ENCODE measurements around the gene KIAA1549.

The KIAA1549 gene

DNA sequence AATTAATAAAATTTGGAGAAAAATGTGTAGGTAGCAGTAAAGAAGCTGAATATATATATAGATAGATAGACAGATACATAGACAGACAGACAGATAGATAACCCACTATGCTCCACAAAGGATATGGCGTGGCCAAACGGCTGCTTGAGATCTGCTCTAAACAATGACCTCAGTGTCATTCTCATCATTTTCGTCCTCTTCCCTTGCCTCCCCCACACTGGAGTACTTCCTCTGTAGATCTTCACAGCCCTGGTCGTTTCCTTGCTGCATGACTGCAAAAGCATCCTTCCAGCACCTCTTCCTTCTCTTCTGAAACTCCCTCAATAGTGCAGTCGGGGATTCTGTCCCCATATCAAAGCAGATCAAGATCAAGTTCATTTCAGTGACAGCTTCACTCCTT lies 147.6 kb downstream of the KIAA1549 start:
- H4K20me1 ChIP-seq (ENCODE audit: low read depth, low read length): no peaks in the 10 kb centered on the region
- no peak overlapping the region for H3K4me2 ChIP-seq (ENCODE audit: low read depth, low read length, poor library complexity, severe bottlenecking)
- no peak overlapping the region for H3K9ac ChIP-seq (ENCODE audit: low read length)
- TF ChIP-seq EZH2phosphoT487 (conservative IDR thresholded peaks at IDR 0.05; ENCODE audit: low read length) (no peak), CTCF (IDR thresholded peaks at IDR 0.05; ENCODE audit: insufficient read depth, low read length, poor library complexity, severe bottlenecking) (no peak)
- H3K4me3 ChIP-seq (ENCODE audit: insufficient read depth, low read length, poor library complexity, severe bottlenecking): no peak overlapping the region
- H3K9me2 ChIP-seq (replicated peaks; ENCODE audit: insufficient read depth, low read length): no peaks in the 10 kb centered on the region
- H3K36me3 ChIP-seq (ENCODE audit: low read length): no peaks in the 10 kb centered on the region
- H3F3A ChIP-seq (ENCODE audit: insufficient read depth): no peaks in the 10 kb centered on the region
- H3K27me3 ChIP-seq (ENCODE audit: low read length): no peaks in the 10 kb centered on the region
- H3K9me3 ChIP-seq (ENCODE audit: insufficient read depth, low read length): no peaks in the 10 kb centered on the region
- H2AFZ ChIP-seq (ENCODE audit: low read depth, low read length, severe bottlenecking): no peak overlapping the region
- no peak overlapping the region for H3K27ac ChIP-seq (ENCODE audit: low read depth, low read length)
- H3K79me2 ChIP-seq (ENCODE audit: insufficient read depth, low read length): no peaks in the 10 kb centered on the region

GRCh38 chr7:138832966-138833365 lies 148.2 kb downstream of the KIAA1549 start:
- H3F3A ChIP-seq (ENCODE audit: insufficient read depth): no peaks in the 10 kb centered on the region
- no peaks in the 10 kb centered on the region for H3K79me2 ChIP-seq (ENCODE audit: insufficient read depth, low read length)
- H3K36me3 ChIP-seq (ENCODE audit: low read length): no peaks in the 10 kb centered on the region
- no peak for TF ChIP-seq EZH2phosphoT487 (conservative IDR thresholded peaks at IDR 0.05; ENCODE audit: low read length)
- TF ChIP-seq CTCF (IDR thresholded peaks at IDR 0.05; ENCODE audit: insufficient read depth, low read length, poor library complexity, severe bottlenecking): no peak
- no peak overlapping the region for H3K4me3 ChIP-seq (ENCODE audit: insufficient read depth, low read length, poor library complexity, severe bottlenecking)
- H4K20me1 ChIP-seq (ENCODE audit: low read depth, low read length): no peaks in the 10 kb centered on the region
- no peak overlapping the region for H3K9ac ChIP-seq (ENCODE audit: low read length)
- H3K4me2 ChIP-seq (ENCODE audit: low read depth, low read length, poor library complexity, severe bottlenecking): no peak overlapping the region
- no peak overlapping the region for H3K27ac ChIP-seq (ENCODE audit: low read depth, low read length)
- no peaks in the 10 kb centered on the region for H3K9me3 ChIP-seq (ENCODE audit: insufficient read depth, low read length)
- H2AFZ ChIP-seq (ENCODE audit: low read depth, low read length, severe bottlenecking): no peak overlapping the region
- H3K9me2 ChIP-seq (replicated peaks; ENCODE audit: insufficient read depth, low read length): no peaks in the 10 kb centered on the region
- no peaks in the 10 kb centered on the region for H3K27me3 ChIP-seq (ENCODE audit: low read length)

- Histone ChIP-seq H3K4me3 (ENCODE audit: insufficient read depth, low read length, poor library complexity, severe bottlenecking) (no peak overlapping the region), H4K20me1 (ENCODE audit: low read depth, low read length) (no peaks in the 10 kb centered on the region), H3K9me3 (ENCODE audit: insufficient read depth, low read length) (no peaks in the 10 kb centered on the region), H3K27ac (ENCODE audit: low read depth, low read length) (no peak overlapping the region), H3K9me2 (replicated peaks; ENCODE audit: insufficient read depth, low read length) (no peaks in the 10 kb centered on the region), H3K79me2 (ENCODE audit: insufficient read depth, low read length) (no peaks in the 10 kb centered on the region), H3F3A (ENCODE audit: insufficient read depth) (no peaks in the 10 kb centered on the region), H2AFZ (ENCODE audit: low read depth, low read length, severe bottlenecking) (no peak overlapping the region), H3K27me3 (ENCODE audit: low read length) (no peaks in the 10 kb centered on the region), H3K36me3 (ENCODE audit: low read length) (no peaks in the 10 kb centered on the region), H3K4me2 (ENCODE audit: low read depth, low read length, poor library complexity, severe bottlenecking) (no peak overlapping the region), H3K9ac (ENCODE audit: low read length) (no peak overlapping the region)
- TF ChIP-seq EZH2phosphoT487 (conservative IDR thresholded peaks at IDR 0.05; ENCODE audit: low read length): no peak
- no peak for TF ChIP-seq CTCF (IDR thresholded peaks at IDR 0.05; ENCODE audit: insufficient read depth, low read length, poor library complexity, severe bottlenecking)
These were observed 151.9 kb downstream of the KIAA1549 start for GRCh38 chr7:138829335-138829734.
